Measurements from ENCODE around the gene BCAR1. TPM values are rescaled to one million over a fixed set of nuclear protein-coding genes. Genes with fewer than 3 reads are reported as not detected.

Gene BCAR1
- total RNA-seq, 4 donors from 2014 or later, result 30.1 to 98.0 (median 38.0) TPM

DNA sequence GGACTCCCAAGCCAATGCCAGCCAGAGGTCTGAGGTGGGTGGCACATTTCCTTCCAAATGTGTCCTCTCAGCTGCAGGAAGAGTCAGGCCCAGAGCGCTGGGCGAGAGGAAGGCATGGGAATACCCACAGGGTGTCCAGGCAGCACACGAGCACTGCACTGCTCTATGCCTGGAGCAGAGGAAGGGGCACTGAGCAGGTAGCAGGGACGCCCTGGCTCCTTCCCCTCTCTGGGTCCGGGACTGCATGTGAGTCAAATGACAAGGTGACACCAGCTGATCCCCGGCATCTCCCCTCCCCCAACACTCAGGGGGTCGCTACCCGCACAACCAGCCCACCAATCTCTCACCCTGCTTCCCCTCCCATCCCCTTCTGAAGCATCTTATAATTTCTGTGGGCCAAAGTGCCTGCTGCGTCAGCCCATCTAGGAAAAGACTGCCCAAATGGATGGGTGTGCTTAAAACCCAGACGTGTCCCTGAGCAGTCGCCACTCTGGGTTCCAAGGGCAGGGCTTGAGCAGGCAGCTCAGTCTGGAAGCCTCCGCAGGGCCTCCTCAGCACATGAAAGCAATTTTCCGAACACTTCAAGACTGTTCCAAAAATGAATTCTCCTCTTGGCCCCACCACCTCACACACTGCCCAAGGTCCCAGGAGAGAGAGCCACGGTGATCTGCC lies 12.0 kb upstream of the BCAR1 start:
- TF ChIP-seq, protein P1, sequence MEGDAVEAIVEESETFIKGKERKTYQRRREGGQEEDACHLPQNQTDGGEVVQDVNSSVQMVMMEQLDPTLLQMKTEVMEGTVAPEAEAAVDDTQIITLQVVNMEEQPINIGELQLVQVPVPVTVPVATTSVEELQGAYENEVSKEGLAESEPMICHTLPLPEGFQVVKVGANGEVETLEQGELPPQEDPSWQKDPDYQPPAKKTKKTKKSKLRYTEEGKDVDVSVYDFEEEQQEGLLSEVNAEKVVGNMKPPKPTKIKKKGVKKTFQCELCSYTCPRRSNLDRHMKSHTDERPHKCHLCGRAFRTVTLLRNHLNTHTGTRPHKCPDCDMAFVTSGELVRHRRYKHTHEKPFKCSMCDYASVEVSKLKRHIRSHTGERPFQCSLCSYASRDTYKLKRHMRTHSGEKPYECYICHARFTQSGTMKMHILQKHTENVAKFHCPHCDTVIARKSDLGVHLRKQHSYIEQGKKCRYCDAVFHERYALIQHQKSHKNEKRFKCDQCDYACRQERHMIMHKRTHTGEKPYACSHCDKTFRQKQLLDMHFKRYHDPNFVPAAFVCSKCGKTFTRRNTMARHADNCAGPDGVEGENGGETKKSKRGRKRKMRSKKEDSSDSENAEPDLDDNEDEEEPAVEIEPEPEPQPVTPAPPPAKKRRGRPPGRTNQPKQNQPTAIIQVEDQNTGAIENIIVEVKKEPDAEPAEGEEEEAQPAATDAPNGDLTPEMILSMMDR (IDR thresholded peaks at IDR 0.05), result no peak
- ATAC-seq (ENCODE audit: low FRiP score) (no peak), DNase-seq (ENCODE audit: low spot score) (no peak)

DNA sequence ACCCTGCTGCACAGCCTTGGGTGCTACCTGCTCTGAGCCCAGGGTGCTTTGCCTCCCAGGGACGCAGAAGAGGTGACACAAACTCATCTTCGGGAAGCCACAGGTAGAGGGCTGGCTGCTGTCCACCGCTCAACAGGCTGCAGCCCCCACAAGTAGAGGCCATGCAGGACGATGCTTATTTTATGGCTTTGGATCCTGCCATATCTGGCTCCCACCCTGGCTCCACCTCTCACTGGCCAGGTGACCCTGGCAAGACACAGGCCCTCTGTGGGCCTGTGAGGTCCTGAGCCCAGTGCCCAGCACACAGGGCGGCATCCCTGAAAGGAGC lies 11.3 kb upstream of the BCAR1 start:
- no peak for ATAC-seq (ENCODE audit: low FRiP score)

DNA sequence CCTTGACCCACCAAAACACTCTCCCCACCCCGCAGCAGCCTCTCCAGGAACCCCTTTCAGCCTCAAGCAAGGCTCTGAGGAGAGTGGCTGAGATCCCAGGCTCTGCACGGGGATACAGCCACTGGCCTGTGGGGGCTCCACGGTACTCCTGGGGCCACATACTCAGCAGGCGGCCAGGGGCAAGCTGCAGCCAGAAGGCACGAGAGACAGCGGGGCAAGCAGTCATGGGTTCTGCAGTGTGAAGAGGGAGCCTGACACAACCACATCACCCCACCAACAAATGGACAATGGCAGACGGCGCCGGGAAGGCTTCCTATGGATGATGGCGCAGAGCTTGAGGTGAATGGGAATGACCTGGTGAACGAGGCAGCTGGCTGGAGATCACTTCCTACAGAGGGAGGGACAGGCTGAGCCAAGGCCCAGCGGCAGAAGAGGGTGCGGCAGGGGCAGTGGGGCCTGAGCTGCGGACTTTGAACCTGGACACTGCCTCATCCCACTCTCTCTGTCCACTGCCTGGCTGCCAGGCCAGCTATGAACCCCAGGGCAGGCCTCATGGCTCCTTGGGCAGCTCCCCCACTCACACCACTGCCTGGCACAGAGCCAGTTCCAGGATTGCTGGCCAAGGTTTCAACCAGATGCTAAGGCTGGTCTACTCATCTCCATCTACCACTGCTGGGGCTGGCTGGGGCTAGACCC lies 10.8 kb upstream of the BCAR1 start:
- TF ChIP-seq, protein P1 (IDR thresholded peaks at IDR 0.05), result no peak
- ATAC-seq (ENCODE audit: low FRiP score) (peak; percentile 6), DNase-seq (ENCODE audit: low spot score) (no peak)

More for the DNA sequence above, 11.3 kb upstream of the BCAR1 start:
- DNase-seq (ENCODE audit: low spot score), result no peak
- TF ChIP-seq, protein P1 (IDR thresholded peaks at IDR 0.05), result no peak

DNA sequence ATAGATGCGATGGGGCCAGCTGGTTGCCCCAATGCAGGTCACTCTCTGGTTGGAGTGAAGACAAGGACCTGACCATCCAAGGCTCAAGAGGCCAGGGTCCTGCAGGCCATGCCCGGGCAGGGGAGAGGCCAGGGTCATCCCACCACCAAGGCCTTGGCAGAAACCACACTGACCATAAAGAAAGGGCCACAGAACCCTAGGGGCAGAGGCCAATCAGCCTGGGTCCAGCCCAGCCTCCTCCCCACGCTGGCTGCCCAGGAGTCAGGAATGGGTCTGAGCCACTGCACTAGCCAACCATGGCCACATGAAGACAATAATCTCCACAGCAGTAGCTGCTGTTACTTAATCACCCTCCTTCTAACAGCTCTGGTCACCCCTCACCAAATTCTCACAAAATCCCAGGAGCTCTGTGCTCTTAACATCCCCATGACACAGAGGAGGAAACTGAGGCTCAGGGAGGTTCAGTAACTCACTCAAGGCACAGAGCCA lies 10.2 kb upstream of the BCAR1 start:
- TF ChIP-seq, protein P1 (IDR thresholded peaks at IDR 0.05), result no peak
- ATAC-seq (ENCODE audit: low FRiP score) (no peak), DNase-seq (ENCODE audit: low spot score) (no peak)

DNA sequence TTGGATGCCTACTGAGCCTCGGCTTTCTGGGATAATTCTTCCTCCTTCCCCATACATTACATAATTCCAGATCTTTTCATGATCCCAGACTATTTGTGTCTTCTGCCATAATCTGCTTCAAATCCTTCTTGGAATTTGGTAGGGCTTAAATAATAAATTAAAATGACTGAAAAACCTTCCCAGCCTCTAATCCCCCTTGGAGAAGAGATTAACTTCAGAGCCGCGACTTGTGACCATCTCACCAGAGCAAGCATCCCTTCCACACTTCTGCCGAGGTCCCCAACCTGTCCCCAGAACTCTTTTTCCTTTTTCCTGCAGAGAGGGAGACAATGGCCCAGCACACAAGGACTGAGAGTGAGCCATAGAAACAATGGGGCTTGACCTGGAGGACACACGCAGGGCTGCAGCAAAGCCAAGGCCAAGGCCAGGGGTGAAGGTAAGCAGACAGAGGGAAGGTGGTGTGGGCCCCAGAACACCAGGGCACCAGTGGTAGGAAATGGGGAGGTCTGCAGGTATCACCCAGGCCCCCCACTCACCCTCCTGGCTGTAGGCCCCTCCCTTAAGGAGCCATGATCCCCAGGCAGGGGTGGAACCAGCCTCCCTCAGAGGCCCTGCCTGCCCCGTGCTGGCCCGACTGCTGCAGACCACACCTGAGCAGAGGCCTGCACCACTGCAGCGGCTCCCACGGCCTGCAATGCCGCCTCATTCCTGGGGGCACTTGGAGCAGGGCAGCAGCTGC lies 9.6 kb upstream of the BCAR1 start:
- DNase-seq (ENCODE audit: low spot score) (no peak), ATAC-seq (ENCODE audit: low FRiP score) (no peak)
- TF ChIP-seq, protein P1 (IDR thresholded peaks at IDR 0.05), result no peak

DNA sequence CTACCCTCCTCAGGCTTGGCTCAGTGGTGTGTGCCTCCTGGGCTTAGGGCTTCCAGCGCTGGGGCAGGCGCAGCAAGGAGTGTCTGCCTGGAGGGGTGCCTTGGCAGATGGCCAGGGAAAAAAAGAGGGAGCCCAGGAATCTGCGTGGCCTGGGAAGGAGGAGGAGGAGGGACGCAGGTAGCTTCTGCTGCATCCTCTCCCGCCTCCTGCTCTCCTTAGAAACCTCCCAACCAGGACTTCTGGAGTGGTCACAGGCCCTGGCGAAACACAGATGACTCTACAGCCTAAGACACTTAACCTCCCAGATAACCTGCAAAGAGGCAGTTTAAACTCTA lies 7.3 kb upstream of the BCAR1 start:
- TF ChIP-seq, protein P1 (IDR thresholded peaks at IDR 0.05), result no peak
- ATAC-seq (ENCODE audit: low FRiP score) (no peak), DNase-seq (ENCODE audit: low spot score) (no peak)

All from omental fat pad (tissue), 4 donors.